Endometrium (tissue), 2 donors: ENCODE measurements around the gene APOL5.
"Not testable (repeated sequence)": the region's sequence is repeated elsewhere in the genome, so short reads cannot be mapped to it uniquely, and the experiment has no call there.

Experiments
- FAIRE-seq: peaks from 2 replicates; lab custom pipeline; 2012; peaks lifted over from hg19 to GRCh38; lab: Jason Lieb, UNC
- donor health status: control.
- donor health status: control.

APOL5 gene

DNA sequence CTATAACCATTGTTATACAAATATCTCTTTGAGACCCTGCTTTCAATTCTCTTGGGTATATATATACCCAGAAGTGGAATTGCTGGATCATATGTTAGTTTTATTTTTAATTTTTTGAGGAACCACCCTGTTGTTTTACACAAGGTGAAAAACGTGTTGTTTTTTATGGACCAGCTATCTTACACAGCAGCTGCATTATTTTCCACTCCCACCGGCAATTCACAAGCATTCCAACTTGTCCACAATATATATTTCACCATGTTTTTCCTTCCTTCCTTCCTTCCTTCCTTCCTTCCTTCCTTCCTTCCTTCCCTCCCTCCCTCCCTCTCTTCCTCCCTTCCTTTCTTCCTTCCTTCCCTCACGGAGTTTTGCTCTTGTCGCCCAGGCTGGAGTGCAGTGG is 6.3 kb upstream of the APOL5 start:
- no peak for FAIRE-seq

DNA sequence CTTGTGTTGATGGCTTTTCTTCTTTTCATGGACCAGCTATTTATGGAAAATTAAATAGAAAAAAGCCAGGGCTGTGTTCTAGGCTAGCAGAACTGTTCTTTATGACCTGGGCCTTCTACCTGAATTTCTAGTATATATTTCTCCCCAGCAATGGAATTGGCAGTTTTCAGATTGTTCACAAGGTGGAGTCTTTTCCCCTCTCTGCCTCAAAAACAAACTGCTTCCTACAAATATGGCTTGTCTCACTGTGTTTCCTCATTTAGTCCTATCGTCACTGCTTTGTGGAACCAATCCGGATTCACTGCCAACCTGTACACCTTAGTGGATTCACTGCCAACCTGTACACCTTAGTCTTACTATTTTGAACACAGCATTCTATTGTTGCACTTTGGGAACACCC is 5.0 kb upstream of the APOL5 start:
- no peak for FAIRE-seq

DNA sequence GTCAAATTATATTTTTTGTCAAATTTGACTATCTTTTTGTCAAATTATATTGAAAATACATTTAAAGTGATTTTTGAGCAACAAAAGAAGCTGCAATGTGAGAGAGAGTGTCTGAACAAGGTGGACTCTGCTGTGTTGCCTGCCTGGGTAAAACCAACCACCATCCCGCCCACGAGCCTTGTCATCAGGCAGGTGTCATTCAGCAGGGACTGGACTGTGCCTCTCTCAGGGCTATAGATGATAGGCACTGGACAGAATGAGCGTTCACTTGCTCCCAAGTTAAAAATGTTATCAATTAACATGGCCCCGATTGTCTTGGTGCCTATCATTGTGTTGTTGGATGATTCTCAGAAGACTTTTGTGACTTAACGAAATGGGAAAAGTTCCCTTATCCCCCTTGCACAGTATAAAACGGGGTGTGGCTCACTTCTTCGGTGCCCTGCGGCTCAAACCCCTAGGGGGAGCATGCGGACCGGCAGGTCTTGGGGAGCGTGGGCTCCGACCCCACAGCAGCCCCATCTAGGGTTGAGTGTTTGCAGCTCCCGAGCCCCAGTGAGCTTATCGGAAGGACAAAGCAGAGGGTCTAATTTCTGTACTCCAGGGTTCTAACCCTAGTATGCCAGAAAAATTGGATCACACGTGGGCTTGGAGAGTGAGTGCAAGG is 1.7 kb downstream of the APOL5 start:
- FAIRE-seq = no peak

DNA sequence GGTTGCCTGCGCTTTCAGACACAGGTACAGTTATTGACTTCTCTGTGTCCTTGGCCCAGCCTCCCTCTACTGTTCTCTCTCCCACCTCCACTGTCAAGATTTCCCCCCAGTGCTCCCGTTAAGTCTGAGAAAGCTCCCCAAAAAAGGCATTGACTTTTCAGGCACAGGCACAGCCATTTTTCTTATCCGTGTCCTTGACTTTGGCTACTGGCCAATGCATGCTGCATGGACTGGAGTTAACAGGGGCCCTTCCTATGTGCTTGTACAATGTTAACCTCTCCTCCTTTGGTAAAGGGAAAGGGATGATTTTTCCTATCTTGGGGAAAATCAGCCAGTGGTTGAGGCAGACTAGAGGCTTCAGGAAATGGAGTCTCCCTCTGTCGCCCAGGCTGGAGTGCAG is 4.3 kb downstream of the APOL5 start:
- no peak for FAIRE-seq

DNA sequence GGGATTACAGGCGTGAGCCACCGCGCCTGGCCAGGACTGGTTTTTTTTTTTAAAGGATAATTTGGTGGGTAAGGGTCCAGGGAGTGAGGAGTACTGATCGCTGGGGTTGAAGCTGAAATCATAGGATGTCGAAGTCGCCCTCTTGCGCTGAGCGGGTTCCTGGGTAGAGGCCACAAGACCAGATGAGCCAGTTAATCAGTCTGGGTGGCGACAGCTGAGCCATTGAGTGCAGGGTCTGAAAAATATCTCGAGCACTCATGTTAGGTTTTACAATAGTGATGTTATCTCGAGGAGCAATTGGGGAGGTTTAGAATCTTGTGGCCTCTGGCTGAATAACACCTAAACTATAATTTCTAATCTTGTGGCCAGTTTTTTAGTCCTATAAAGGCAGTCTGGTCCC is 7.8 kb downstream of the APOL5 start:
- no peak for FAIRE-seq

DNA sequence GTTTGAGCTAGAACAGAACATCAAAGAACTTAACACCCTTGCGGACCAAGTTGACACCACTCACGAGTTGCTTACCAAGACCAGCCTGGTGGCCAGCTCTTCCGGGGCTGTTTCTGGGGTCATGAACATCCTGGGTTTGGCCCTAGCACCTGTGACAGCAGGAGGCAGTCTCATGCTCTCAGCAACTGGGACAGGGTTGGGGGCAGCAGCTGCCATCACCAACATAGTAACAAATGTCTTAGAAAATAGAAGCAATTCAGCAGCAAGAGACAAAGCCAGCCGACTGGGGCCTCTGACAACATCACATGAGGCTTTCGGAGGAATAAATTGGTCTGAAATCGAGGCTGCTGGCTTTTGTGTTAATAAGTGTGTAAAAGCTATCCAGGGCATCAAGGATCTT is 8.7 kb downstream of the APOL5 start:
- FAIRE-seq = no peak

DNA sequence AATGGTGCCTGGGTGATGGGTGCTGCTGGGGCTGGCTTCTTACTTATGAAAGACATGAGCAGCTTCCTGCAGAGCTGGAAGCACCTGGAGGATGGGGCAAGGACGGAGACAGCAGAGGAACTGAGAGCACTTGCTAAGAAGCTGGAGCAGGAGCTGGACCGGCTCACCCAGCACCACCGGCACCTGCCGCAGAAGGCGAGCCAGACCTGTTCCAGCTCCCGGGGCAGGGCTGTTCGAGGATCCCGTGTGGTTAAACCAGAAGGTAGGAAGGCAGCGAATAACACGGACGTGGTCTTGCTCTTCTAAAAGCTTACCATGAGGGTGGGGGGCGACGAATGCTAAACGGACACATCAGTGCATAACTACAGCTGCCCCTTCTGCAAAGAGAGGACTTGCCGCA is 9.3 kb downstream of the APOL5 start:
- FAIRE-seq = no peak

DNA sequence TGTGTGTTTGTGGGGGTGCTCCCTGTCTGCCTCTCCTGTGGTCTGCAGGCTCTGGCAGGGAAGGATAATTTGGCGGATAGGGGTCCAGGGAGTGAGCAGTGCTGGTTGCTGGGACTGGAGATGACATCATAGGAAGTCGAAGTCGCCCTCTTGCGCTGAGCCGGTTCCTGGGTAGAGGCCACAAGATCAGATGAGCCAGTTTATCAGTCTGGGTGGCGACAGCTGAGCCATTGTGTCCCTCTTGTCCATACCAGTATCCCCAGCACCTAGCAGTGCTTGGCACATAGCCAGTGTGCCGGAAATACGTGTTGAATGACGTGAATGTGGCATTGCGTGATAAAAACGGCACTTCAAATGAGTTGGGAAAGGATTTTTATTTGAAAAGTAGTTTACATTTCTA is 9.8 kb downstream of the APOL5 start:
- FAIRE-seq = no peak

DNA sequence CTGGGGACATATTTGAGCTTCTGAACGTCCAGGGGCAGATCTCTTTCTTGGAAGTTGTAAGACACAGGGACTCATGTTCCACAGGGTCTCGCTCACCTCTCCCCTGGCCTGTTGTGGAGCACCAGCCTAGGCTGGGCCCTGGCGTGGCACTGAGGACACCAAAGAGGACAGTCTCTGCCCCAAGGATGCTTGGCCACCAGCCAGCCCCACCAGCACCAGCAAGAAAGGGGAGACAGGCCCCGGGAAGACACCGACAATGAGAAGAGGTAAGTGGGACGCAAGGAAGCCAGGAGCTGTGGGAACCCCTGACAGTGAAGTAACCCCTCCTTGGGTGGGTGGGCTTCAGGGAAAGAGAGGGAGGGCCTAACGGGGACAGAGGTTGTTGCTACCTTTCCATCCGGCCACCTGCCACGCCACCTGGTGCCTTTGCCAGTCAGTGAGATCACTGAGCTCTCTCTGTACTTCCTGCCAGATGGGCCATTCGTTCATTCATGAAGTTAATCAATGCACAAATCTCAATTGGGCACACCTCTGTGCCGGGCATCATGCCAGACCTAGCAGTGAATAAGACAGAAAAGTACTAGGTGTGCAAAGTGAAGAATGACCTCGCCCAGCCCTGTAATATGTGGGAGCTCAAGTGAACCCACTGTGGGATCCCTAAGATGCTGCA is 11.1 kb downstream of the APOL5 start:
- no peak for FAIRE-seq

DNA sequence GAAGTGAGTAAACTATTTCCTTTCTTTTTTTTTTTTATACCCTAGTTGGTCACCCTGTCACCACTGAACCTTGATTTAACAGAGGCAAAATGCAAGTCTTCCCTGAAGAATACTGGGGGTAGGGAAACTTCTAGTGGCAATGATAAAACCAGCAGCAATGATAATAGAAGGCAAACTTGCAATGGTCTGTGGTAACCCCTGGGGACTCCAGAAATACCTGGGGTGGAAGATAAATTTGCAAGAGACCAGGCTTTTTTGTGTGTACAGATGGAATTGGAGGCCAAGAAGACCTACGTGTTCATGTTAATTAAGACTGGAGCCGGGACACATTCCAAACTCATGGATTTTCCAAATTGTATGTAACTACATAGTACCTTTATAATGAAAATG is 11.6 kb downstream of the APOL5 start:
- FAIRE-seq = no peak

DNA sequence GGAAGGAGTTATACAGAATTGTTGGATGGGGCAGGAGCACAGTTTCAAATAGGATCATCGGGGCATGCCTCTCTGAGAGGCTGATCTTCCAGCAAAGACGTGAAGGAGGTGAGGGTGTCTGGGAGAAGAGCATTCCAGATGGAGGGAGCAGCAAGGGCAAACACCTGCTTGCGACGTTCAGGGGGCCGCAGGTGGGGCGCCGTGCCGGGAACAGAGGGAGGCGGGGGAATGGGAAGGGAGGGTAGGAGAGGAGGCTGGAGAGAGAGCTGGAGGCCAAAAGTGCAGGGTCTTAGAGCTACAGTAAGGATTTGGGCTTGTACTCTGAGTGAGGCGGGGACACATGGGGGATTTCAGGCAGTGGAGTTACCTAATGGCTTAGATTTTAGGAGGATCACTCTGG is 13.6 kb downstream of the APOL5 start:
- no peak for FAIRE-seq

DNA sequence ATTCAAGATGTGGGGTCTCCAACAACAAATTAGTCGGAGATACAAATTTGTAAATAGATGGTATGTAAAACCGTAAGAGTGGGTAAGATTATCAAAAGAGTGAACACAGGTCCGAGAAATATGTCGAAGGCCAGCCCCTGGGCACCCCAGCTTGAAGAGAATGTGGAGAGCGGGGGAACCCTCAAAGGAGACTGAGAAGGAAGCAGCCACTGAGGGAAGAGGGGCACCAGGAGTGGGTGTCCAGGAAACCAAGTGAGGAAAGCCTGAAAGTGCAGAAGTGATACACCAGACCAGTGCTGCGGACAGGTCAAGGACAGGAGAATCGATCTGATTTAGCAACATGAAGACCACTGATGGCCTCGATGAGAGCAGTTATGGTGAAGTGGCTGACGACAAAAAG is 14.4 kb downstream of the APOL5 start:
- FAIRE-seq = no peak

DNA sequence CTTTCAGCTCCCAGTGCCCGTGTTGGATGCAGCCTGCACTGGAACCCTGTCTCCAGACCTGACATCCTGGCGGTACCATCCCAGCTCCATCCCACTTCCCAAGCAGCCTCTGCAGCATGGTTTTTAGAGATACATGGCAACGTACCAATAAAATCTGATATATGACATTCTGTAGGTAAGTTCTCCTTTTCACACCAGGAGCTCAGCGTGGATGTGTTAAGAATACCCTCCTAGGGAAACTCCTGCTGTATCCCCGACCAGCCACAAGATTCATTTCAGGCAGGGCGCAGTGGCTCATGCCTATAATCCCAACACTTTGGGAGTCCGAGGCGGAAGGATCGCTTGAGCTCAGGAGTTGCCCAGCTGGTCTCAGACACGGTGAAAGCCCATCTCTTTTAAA is 15.4 kb downstream of the APOL5 start:
- no peak for FAIRE-seq

DNA sequence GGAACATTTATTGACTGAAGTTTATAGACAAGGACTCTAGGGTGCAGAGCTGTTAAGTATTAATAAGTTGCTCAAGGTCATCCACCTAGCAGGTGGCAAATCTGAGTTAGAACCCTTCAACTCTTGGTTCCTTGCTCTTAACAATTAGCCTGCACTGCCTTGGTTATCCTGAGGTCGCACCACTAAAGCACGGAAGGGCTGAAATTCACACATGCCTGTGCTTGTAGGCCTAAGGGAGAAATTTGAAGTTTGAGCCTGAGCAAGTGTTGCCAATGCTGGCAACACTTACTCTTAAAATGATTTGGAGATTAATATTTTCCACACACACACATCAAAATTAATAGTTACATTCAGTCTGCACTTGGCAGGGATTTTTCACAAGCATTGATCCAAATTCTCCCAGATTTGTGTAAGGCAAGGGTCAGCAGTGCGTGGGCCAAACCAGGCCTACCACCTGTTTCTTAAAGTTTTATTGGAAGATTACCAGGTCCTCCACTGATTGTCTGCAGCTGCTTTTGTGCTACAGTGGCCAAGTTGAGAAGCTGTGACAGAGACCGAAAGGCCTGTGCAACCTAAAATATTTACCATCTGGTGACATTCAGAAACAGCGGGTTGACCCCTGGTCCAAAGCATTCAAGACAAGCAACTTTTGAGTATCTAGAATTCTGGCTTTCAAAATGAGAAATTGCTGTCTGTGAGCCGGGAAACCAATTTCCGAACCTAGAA is 16.3 kb downstream of the APOL5 start:
- FAIRE-seq = no peak

DNA sequence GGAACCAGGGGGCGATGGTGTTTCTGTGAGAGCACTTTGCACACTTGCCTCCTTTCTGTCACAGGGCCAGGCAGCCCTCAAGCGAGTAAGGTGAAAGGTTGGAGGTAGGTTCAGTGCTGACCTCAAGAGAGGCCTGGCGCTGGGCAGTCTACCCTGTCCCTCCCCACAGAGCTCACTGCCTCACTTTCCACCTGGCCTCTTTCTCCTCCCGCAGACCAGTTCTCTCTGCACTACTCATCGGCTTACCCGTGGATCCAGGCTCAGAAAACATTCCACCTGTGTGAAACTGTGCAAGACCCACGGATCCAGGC is 16.8 kb downstream of the APOL5 start:
- FAIRE-seq = no peak

DNA sequence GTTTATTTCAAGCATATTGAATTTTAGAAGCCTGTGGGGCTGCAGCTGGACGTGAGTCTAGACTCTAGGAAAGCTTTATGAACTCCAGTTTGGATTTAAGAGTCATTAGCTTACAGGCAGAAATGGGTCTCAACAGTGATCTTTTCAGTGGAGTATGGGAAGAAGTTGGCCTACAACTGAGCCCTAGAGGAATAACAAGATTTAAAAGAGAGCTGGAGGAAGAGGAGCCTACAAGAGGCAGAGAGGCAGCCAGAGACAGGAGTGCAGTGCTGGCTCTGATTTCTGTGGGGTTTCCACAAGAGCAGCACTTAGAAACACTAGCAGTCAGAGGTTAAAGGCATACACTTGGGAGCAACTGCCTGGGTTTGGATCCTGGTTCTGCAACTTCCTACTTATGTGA is 17.9 kb downstream of the APOL5 start:
- no peak for FAIRE-seq

DNA sequence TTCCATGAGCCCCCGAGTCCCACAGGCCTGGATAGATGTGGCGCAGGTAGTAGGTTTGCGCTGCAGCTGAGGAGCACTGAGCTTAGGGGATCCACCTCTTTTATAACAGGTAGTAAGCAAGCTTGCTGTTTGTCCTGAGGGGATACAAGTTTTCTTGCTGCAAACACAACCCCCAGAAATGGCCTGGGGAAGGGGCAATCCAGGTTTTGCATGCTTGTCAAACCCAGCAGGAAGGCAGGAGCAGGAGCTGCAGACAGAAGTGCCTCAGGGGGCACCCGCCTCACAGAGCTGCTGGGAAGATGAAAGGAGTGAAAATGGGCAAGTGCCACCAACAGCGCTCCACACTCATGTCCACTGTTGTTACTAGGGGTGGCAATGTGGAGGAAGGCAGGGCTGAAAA is 18.5 kb downstream of the APOL5 start:
- FAIRE-seq = no peak

DNA sequence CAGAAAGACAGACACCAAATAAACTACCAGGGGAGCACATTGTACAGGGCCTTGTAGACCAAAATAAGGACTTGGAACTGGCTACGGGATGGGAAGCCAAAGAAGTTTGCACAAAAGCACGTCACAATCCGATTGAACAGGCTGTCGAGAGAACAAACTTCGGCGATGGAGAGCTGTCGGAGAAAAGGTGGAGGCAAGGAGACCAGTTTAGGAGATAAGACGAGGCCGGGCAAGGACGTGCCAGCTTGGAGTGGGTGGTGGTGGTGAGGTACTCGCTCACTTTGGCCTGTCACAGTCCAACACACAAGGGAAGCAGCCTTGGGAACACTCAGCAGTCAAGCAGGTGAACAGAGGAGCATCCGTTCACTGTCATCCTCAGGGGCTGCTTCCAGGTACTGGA is 19.0 kb downstream of the APOL5 start:
- FAIRE-seq = no peak

DNA sequence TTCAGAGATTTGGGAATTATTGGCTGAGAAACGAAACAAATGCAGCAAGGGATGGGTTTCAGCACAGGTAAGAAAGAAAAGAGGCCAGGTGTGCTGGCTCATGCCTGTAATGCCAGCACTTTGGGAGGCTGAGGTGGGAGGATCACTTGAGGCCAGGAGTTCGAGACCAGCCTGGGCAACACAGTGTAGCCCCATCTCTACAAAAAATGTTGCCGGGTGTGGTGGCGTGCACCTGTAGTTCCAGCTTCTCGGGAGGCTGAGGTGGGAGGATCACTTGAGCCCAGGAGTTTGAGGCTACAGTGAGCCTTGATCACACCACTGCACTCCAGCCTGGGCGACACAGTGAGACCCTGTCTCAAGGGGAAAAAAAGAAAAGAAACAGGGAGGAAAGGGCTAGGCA is 20.2 kb downstream of the APOL5 start:
- FAIRE-seq = not testable (repeated sequence)

DNA sequence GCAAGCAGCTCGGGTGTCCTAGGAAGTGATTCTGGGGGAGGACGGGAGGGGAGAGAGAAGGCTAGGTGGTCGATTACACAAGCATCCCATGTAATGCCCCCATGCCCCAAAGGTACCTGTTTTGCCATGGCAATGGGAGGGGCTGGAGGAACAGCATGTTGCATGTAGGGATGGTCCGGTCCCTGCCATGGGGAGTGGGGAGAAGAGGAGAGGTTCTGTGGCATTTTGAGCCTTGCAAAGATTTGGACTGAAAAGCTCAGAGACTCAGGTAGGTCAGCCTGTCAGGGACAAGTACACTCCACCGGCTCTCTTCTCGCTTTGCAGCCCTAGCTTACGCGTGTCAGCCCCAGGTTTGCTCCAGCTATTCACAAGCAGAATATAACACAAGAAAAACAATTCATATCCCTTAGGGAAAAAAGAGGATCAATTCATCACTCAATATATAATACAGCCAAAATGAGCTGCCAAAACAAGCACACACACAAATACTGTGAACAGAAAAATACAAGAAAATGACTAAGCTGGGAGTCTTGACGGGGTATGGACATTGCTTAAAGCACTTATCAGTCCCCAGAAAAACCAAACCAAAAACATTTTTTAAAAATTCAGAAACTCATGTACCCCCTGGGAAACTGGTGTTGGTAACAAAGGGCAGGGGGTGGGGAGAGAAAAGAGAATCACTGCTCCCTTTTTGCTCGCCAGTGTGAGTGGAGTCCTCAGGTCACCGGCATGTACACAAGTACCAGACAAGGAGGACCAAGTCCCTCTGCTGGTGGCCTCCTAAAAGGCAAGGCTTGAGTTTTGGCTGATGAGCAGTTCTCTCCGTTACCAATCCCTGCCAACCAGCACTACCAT is 21.6 kb downstream of the APOL5 start:
- no peak for FAIRE-seq

DNA sequence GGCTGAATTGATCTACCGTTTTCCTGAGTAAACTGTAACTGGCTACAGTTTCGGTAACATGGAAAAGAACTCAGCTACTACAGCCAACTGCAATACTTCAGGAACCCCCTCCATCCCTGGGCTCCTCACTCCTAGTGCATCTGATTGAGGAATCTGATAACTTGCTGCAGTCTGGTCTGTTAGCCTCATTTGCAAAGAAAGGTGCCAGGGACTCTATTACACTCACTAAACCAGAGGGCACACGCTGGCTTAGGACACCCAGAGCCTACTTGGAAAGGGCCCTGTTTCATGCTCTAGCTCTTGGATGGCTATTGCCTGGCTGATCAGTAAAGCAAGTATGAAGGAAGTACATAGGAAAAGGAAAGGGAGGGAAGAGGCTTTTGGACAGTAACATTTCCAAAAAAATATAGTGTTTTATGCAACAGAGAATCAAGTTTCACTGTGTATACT is 22.3 kb downstream of the APOL5 start:
- FAIRE-seq = no peak

DNA sequence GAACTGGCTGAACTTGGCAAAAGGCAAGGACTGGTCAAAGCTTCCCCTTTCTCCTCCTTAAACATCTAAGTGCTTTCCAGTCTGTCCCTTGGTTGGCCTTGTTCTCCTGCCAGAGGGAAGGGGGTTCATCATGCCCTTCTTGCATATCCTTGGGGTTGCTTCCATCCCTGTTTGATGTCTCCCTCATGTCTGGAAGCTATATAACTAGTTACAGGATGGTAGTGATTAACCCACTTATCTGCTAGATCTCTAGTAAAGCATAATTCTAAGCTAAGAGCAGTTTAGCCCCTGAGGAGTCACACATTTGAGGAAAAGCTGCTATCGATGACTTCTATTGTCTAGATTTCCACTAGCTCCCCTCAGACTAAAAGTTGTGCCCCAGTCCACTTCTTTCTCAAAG is 22.9 kb downstream of the APOL5 start:
- no peak for FAIRE-seq
